H1 (cell line): Measurements from ENCODE around the gene PHF24. TPM values are rescaled to one million over a fixed set of nuclear protein-coding genes. Genes with fewer than 3 reads are reported as not detected.

Source experiments
- EP300 ChIP-seq, 2 experiments: IDR thresholded peaks; 1 replicate in 1 of 2; 2 replicates in 1 of 2; pipeline ENCODE4 v1.6.1; 2011 to 2012; ENCODE audit warnings: low read depth in 2 of 2, low read length in 2 of 2, mild to moderate bottlenecking in 2 of 2, borderline replicate concordance in 1 of 2, inconsistent platforms in 1 of 2, moderate library complexity in 1 of 2
- TEAD4 ChIP-seq: IDR thresholded peaks from 2 replicates; pipeline ENCODE4 v1.6.1; 2012; ENCODE audit warnings: low read depth, low read length, inconsistent platforms, mixed read lengths
- polyA plus RNA-seq, 7 experiments: library from polyadenylated mRNA; depleted of rRNA in 3 of 7; stranded (reverse) in 5 of 7; unstranded in 2 of 7; fragments of >200 nt in 5 of 7; fragments of 200-250 nt in 2 of 7; gene quantifications; 1 replicate in 5 of 7; 2 replicates in 1 of 7; 4 replicates in 1 of 7; pipeline versions ENCODE4 v1.2.1 to v1.2.3, GENCODE V29; 2011 to 2013; ENCODE audit warnings: missing spikeins in 2 of 7, mixed read lengths in 2 of 7
- total RNA-seq: library from RNA; stranded (reverse); fragmentation: NEBNext Ultra II Directional; extraction: Animal tissue kit (Norgen Biotek cat#: 25700); gene quantifications from 2 replicates; pipeline ENCODE4 v1.2.1, GENCODE V29; 2021

The PHF24 gene
- total and polyA plus RNA-seq, 2 of the 8 experiments (the other 6 are each of a cell fraction or from before 2014, with no cell fraction given) = 0.29 to 0.35 TPM

- no peak for TF ChIP-seq EP300 (IDR thresholded peaks at IDR 0.05; ENCODE audit: borderline replicate concordance in 1 of 2, low read depth in 2 of 2, low read length in 2 of 2)
- no peak for TF ChIP-seq TEAD4
Measured at GRCh38 chr9:34995670-34996060, 37.6 kb downstream of the PHF24 start (continued).
